Left renal cortex interstitium (tissue), 4 donors: Measurements from ENCODE around the gene ACLY. TPM values are rescaled to one million over a fixed set of nuclear protein-coding genes. Genes with fewer than 3 reads are reported as not detected.
A peak's percentile ranks its signal among the peaks of the same experiment; 100 is the strongest.

ENCODE experiments used
- DNase-seq, 4 donors: peaks; one replicate each; pipeline ENCODE4 v3.0.0-alpha.2; 2013; ENCODE audit warnings: low read depth in 4 of 4, low spot score in 2 of 4, missing footprints in 1 of 4
- polyA plus RNA-seq, 4 donors: library from polyadenylated mRNA; unstranded; fragments of 120-200 nt; gene quantifications; one replicate each; pipeline ENCODE4 v1.2.1, GENCODE V29; 2013; ENCODE audit not compliant: insufficient read length in 4 of 4

The ACLY gene
- polyA plus RNA-seq, 4 donors: 84.7 to 90.6 (median 86.7) TPM

DNA sequence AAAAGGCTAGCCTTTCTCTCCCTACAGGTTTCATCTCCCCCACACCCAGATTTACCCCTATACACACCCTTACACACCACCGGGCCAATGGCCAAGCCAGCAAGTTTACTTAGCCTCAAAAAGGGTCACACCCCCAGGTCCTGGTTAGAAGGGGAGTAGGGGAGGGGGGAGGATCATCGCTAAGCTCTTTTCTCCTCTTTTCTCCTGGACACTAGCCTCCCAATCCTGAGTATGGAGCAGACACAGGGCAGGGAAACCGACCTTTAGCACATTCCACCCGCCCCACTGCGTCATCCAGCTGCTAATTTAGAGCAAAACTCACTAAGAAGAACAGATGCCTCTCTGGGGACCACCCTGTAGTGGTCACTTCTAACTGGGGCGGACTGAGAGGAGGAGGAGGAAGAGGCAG, 4.4 kb downstream of the ACLY start:
- DNase-seq: no peak

DNA sequence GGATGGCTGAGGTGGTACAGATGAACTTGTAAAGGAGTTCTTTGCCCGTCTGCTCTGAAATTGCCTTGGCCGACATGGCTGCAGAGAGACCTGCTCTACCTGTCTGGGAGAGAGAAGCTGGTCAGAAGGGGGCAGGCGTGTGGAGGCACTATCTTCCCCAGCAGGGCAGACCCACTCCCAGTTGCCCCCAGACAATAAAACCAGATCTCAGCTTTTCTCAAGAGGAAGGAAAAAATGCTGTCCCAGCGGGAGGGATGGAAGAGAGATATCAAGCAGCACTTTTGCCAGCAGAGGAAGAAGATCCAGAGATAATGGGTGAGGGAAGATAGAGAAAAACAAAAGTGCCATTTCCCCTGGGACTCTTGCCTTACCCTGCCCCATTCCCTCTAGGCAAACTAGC, 5.0 kb downstream of the ACLY start:
- DNase-seq: no peak

DNA sequence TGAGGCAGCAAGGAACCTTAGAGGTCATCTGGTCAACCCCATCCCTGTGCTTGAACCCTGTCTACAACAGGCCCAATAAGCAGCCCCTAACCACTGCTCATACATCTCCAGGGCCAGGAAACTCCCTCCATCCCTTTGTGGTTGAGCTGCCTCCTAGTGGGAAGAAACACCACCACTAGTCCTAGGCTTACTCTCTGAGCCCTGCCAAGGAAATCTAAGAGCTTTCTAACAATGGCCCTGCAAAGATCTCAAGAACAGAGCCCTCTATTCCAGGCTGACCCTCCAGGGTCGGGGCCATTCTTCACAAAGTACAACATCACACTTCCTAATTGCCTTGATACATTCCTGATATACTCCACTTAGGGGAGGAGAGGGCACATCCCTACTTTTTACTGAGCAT, 5.8 kb downstream of the ACLY start:
- no peak for DNase-seq

DNA sequence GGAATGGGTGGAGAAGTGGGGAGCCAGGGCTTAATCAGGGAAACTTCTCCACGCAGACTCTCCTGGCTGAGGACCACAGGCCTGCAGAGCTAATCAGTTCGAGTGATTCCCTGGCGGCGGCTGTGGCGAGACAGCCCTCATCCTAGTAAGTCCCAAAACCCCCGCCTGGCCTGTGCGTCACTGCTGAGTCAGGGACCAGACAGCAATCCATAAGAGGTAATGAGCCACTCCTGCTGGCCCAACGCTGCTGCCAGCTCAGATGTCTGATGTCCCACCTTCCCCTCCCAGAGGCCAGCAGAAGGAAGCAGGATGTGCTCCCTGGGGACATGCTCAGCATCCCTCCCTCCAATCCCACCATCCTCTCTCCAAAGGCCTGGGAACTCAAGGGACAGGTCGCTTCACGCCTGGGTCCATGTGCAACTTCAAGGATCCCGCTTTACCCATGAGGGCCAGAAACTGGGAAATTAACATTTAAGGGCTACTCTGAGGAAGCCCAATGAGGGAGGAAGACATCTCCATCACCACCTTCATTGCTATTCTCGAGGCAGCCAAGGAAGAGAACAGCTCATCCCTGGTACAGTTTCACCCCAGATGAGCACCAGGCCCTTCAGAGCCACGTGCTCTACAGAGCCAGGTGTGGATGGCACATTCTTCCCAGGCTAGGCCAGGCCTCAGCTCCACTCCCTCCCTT, 7.9 kb downstream of the ACLY start:
- DNase-seq: no peak

DNA sequence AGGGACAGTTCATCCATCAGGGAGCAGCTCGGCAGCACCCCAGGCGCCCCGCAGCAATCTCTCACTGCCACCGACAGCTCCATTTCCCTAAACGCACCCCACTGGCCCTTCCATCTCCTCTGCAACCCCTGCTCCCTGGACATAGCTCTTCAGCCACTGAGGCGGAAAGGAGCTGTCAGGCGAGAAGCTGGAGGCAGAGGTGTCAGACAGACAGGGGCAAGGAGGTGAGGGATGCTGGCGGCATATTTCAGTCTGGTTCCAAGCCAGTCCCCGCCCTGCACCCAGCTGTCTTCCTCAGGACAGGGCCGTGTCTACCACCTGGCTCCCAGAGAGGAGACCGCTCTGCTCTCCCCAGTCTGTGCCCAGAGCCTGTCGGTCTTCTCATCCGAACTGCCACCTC, 9.7 kb downstream of the ACLY start:
- DNase-seq: no peak

DNA sequence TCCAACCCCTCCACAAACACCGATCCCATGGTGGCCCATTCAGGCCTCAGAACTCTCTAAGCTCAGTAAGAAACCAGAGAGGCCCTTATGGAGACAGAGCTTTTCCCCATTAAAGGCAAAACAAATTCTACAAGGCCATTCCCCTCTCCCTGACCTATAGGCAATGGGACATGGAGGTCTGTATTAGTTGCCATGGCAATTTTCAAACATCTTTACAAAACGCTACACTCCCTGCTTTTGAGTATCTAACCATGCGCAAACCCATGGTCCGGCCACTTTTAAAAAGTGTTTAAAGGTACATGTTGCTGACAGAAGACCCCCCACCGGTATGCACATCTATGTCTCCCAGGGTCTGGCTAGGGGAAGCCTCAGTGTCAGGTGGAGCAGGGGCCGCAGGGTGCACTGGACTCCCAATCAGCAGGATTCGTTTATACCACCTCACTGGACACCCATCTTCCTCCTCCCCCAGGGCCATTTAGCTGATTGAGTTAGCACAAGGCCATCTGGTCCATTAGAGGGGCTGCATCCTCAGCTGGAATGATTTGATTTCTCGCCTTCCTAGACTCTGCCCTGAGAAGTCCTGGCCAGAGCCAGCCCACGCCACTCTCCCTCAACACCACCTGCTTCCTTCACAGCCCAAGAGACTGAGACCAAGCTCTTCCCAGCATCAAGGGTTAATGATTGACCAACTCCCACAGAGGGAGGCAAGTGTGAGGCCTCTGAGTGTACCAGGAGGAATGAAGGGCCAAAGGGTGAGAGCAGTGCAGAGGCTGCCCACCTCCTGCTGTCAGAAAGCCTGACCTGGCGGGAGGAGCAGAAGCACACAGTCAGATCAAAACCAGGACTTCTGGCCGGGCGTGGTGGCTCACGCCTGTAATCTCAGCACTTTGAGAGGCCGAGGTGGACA, 10.9 kb downstream of the ACLY start:
- DNase-seq: peak in 1 of 4 donors; percentile 63

DNA sequence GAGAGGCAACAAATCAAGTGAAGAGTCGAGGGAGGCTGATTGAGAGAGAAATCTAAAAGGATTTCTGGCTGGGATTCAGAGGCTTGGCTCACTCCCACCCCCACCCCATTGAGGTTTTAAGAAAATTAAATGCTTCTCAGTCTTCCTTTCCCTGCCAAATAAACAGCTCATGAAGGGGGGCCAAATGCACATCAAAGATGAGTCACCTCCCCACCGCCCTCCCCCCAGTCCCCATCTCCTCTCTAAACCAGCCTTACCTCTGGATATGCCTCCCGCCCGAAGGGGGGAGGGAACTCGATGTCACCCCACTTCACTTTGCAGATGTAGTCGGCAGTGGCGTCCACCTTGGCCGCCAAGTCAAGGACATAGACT, 11.6 kb downstream of the ACLY start:
- no peak for DNase-seq

DNA sequence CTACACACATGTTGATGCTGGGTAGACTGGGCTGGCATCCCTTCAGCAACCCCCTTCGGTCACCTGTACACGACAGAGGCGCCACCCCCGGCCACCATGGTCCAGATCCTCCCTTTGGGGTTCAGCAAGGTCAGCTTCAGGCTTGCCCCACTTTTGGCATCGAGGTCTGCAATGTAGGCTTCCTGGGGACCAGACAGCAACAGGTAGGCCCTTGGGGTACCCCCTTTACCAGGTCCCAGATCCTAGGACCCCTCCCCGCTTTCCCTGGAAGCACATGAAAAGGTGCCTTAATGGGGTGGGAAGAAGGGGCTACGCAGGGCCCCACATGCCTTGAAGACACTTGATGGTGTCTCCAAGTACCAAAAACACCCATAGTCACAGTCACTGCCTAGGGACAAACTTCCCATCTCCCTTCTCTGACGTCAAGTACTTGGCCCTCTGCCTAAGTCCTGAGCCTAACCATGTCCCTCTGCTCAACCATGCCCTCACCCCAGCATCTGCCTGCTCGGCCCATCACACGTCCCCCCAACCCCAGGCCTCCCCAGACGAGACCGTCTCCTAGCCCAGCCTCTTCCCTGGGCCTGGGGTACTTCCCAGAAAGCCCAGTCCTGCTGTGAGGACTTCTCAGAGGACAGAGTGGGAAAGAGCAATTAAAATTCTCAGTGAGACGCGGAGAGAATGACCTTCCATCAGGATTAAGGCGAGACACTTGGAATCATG, 12.1 kb downstream of the ACLY start:
- no peak for DNase-seq

DNA sequence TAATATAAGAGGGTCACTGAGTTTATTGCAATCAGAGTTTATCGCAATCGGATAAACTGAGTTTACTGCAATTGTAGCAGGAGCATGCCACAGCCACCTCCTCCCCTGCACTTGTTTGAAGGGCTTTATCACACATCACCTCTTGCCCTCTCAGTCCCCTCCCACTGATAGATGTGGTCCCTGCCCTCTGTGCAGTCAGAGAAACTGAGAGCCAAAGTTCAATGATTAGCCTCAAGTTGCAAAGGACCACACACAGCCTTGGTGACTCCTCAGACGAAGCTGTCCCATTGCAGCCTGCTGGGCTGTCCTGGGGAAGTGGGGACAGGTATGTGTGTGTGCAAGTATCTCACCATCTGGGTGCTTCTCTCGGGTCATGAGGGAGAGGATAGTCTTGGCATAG, 13.6 kb downstream of the ACLY start:
- no peak for DNase-seq

DNA sequence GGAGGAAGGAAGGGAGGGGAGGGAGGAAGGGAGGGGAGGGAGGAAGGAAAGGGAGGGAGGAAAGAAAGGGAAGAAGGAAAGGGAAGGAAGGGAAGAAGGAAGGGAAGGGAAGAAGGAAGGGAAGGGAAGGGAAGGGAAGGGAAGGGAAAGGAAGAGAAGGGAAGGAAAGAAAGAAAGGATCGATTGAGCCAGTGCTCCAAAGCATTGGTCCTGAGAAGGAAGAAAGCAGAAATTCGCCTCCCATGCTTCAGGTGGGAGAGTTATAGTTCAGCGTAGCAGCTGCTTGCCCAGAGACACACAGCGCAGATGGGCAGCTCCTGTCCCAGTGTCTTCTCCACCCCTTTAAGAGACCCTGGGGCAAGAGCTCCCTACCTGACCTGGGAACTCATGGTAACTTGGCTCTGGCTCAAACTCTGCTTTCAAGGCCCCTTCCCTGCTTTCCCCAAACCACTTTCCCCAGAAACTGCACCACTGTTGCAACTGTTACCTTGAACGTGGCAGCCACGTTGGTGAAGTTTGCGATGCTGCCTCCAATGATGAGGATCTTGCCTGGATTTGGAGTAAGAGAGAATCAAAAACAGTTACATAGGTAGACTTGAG, 14.4 kb downstream of the ACLY start:
- no peak for DNase-seq

DNA sequence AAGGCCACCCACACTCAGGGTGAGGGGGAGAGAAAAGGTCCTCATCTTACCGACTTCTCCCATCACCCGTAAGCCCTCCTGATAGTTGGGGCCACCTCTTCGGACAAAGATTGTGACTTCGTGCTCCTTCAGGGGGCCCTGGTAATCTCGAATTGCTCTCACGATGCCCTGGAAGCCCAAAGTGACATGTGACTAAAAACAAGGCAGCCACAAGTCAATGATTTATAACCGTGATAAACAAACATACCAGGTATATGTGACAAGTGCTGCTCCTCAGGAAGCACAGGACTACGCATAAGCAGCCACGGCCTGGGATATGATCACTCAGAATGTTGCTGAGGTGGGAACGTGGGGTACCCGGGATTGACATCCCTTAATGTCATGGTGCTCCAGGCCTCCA, 17.1 kb downstream of the ACLY start:
- no peak for DNase-seq

DNA sequence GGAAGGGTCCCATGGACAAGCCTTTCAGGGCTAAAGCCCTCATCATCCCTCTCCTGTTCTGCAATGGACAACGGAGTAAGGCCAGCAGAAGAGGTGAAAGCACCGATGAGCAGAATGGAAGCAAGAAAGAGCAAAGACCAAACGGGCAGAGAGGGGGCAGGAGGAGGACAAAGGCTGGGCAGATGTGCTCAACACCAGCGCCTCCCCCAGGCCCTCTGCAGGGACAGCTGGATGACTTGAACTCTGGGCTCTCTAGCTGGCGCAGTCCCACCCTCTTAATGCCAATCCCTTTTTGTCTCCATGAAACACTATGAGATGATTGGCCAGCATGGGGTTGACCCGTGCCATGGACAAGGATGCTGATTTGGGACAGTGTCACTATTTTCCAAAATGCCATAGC, 22.0 kb downstream of the ACLY start:
- DNase-seq: no peak

DNA sequence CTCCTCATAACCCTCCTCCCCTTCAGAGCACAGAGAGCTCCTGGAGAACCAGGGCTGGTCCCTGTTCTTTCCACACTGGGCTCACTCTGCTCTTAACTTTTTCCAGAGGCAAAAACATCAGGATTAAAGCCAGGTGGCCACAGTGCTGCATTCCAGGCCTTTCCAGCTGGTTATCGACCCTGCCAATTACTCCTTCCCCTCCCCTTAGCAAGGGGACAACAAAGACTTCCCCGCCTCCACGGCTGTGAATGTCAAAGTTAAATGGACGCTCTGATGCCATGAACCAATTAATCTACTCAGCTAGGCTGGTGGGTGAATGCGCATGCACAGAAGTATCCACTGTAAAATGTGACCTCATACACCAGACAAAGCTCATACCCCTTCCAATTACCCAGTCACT, 23.1 kb downstream of the ACLY start:
- no peak for DNase-seq

DNA sequence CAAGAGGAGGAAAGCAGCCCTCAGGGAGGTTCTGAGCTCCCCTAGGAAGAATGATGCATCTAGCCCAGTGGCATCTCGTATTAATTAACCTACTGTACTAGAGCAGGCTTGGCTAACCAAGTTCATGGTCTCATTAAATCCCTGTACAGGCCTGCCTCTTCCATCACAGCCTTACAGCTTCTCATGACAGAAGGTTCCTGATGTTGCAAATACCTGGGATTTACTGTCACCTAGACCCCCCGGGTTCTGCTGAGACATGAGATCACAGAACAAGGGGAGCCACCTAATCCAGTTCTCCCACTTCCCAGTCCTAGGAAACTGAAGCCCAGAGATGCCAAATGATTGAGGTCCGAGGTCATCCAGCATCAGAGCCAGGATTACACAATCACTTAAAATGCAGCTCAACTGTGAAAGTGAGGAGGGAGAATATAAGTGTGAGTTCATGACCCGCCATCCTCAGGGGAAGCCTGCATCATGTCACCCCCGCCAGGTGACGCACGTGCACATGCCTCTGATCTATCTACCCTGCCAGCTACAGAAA, 23.9 kb downstream of the ACLY start:
- no peak for DNase-seq

DNA sequence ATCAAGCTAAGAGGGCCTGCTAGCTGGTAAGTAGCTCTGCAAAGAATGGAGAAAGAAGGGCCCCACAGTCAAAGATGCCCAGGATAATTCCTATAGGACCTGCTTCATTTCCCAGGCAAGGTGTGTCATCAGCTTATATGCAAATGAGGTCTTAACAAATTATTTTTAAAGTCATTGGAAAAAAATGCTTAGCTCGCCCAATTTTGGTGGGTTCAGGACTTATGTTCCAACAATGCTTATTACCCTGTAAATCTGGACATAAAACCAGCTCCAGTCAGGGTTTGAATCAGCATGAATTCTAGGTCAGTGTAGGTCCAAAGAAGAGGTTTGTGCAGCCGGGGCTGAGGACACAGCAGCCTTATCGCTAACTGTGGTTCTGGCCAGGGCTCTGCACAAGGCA, 25.4 kb downstream of the ACLY start:
- DNase-seq: no peak

DNA sequence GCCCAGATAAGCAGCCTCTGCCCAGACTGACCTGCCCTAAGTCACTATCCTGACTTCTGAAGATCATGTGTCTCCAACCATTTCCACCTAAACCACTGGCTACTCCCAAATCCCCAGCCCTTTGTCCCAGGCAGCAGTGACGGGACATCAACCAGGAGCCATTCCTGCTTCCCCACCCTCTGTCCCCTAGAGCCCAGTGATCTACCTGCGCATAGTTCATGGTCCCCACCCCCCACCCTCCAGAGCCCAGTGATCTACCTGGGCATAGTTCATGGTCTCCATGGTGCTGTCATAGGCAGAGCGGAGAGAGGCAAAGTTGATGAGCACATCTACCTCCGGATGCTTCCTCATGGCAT, 26.8 kb downstream of the ACLY start:
- no peak for DNase-seq

DNA sequence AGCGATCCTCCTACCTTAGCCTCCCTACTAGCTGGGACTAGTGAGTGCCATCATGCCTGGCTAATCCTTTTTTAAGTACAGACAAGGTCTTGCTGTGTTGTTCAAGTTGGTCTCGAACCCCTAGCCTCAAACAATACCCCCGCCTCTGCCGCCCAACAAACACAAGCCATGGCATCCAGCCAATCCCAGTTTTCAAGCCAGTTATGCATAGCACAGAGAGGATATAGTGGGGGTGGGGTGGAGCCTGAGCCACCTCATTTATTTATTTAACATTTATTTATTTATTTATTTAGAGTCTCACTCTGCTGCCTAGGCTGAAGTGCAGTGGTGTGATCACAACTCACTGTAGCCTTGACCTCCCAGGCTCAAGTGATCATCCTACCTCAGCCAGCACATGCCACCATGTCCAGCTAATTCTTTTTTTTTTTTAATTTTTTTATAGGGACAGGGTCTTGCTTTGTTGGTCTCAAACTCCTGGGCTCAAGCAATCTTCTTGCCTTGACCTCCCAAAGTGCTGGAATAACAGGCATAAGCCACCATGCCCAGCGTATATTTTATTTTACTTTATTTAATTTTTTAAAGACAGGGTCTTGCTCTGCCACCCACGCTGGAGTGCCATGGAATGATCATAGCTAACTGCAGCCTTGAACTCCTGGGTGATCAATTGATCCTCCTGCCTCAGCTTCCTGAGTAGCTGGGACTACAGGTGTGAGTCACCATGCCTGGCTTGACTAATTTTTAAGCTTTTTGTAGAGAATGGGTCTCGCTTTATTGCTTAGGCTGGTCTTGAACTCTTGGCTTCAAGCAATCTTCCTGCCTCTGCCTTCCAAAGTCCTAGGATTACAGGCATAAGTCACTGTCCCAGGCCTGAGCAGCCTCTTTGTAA, 27.4 kb downstream of the ACLY start:
- DNase-seq: no peak

DNA sequence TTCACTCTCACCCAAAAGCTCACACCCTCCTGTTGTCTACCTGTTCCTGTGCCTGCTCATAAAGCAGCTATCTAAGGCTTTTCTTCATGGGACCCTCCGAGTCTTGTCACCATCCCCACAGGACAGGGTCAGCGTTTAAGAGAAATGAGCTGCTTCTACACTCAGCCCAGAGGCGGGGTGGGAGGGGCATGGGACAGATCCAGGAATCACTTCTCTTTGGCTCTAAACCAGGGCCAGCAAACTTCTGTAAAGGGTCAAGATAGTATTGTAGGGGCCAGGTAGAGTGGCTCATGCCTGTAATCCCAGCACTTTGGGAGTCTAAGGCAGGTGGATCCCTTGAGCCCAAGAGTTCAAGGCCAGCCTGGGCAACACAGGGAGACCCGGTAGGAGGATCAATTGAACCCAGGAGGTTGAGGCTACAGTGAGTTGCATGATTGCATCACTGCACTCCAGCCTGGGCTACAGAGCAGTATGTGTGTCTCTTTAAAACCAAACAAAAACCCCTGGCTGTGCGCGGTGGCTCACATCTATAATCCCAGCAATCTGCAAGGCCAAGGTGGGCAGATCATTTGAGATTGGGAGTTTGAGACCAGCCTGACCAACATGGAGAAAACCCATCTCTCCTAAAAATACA, 30.3 kb downstream of the ACLY start:
- no peak for DNase-seq

DNA sequence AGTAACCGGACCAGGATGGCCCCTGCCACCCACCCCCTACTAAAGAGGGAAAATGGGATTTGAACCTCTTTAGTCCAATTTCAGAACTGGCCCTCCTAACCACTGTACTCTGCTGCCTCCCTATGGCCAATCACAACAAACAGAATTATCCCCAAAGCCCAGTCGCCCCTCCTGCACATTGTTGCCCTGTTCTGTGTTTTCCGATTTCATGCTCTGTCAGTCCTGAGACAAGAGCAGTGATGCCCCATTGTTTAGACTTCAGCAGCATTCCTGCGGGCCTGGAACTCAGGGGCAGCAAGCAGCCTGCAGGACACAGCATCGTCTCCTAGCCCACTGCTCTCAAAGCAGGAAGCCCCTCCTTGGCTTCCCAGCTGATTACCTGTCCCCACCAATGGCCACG, 33.0 kb downstream of the ACLY start:
- DNase-seq: no peak

DNA sequence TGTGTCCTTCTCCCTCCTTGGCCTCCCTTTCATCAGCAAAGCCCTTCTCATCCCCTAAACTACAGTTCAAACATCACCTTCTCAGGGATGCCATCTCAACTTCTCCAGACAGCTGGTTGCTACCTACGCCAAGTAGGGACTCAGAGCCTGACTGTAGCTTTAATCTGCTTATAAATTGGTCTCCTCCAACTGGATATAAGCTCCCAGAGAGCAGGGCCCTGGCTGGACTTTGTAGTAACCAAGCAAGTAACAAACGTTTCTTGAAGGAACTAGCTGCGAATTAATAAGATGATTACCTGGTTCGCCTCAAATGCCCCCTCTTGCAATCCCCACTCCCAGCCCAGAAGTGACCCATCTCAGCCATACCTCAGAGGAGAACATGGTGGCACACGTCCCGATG, 36.0 kb downstream of the ACLY start:
- DNase-seq: no peak
